Uterus (tissue), 2 donors: ENCODE data around the gene ERMP1.

Experiments
- POLR2A ChIP-seq, 2 donors: fragments of 450-650 bp; IDR thresholded peaks; one replicate each; pipeline ENCODE4 v1.6.1; 2016; ENCODE audit warnings: antibody characterized with exemption in 2 of 2, mild to moderate bottlenecking in 1 of 2, moderate library complexity in 1 of 2
- TF ChIP-seq, protein P1 (sequence below), 4 experiments: fragments of 200-600 bp in 2 of 4; fragments of 450-650 bp in 2 of 4; sonication (generic) in 2 of 4; IDR thresholded peaks; one replicate each; pipeline ENCODE4 v1.5.1; 2016 to 2019; ENCODE audit warnings: antibody characterized with exemption in 4 of 4, mild to moderate bottlenecking in 2 of 4, moderate library complexity in 1 of 4

DNA sequence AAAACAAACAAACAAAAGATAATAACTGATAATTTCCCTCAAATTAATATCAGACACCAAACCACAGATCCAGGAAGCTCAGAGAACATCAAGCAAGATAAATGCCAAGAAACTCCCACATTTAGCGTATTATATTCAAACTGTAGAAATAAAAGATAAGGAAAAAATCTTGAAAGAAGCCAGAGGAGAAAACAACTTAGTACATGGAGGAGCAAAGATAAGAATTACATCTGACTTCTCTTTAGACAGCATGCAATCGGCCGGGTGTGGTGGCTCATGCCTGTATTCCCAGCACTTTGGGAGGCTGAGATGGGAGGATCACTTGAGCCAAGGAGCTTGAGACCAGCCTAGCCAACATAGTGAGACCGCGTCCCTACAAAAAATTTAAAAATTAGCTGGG is 40.5 kb upstream of the ERMP1 start:
- TF ChIP-seq, protein P1, sequence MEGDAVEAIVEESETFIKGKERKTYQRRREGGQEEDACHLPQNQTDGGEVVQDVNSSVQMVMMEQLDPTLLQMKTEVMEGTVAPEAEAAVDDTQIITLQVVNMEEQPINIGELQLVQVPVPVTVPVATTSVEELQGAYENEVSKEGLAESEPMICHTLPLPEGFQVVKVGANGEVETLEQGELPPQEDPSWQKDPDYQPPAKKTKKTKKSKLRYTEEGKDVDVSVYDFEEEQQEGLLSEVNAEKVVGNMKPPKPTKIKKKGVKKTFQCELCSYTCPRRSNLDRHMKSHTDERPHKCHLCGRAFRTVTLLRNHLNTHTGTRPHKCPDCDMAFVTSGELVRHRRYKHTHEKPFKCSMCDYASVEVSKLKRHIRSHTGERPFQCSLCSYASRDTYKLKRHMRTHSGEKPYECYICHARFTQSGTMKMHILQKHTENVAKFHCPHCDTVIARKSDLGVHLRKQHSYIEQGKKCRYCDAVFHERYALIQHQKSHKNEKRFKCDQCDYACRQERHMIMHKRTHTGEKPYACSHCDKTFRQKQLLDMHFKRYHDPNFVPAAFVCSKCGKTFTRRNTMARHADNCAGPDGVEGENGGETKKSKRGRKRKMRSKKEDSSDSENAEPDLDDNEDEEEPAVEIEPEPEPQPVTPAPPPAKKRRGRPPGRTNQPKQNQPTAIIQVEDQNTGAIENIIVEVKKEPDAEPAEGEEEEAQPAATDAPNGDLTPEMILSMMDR (IDR thresholded peaks at IDR 0.05) = no peak
- TF ChIP-seq POLR2A (IDR thresholded peaks at IDR 0.05) = no peak
